Stimulated activated naive CD8-positive, alpha-beta T cell treated with anti-CD3 and anti-CD28 coated beads, Interleukin-15, amount 100 ng/mL, for 72 hours (primary cell): ENCODE data around the gene SLC30A10.
"Not testable (repeated sequence)": the region's sequence is repeated elsewhere in the genome, so short reads cannot be mapped to it uniquely, and the experiment has no call there.

Experiments
- ATAC-seq: fragments of 150-1000 bp; cut with Tn5 transposase; 2 replicates; pipeline ENCODE4 v1.10.0; 2021; ENCODE audit warnings: mild to moderate bottlenecking, moderate library complexity
- DNase-seq, 2 donors: peaks; one replicate each; pipeline ENCODE4 v3.0.0; 2021 to 2022
- H3K27ac Mint-ChIP-seq, 2 donors: one replicate each; pipeline ENCODE4 v1.8.0; 2022; ENCODE audit warnings: mild to moderate bottlenecking in 2 of 2, mixed read lengths in 2 of 2, moderate library complexity in 2 of 2
- H3K27me3 Mint-ChIP-seq: one replicate; pipeline ENCODE4 v1.8.0; 2022; ENCODE audit warnings: mixed read lengths
- H3K4me1 Mint-ChIP-seq: one replicate; pipeline ENCODE4 v1.8.0; 2022; ENCODE audit warnings: mild to moderate bottlenecking, mixed read lengths
- H3K4me3 Mint-ChIP-seq, 2 donors: one replicate each; pipeline ENCODE4 v1.8.0; 2022; ENCODE audit warnings: mild to moderate bottlenecking in 2 of 2, mixed read lengths in 2 of 2, moderate library complexity in 1 of 2
- H3K9me3 Mint-ChIP-seq, 2 donors: one replicate each; pipeline ENCODE4 v1.8.0; 2022; ENCODE audit warnings: mixed read lengths in 2 of 2

SLC30A10 gene

DNA sequence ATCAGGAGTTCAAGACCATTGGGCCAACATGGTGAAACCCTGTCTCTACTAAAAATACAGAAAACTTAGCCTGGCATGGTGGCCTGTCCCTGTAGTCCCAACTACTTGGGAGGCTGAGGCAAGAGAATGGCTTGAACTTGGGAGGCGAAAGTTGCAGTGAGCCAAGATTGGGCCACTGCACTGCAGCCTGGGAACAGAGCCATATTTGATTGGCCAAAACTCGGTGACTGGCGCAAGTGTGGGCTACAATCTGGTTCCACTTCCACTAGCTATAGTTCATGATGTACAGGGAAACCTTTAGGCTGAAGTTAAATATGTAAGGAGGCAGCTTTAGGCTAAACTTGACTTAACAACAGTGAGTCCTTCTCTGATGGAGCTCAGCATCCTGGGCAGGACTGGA lies 20.2 kb downstream of the SLC30A10 start:
- no peak overlapping the region for H3K4me3 Mint-ChIP-seq
- no peaks in the 10 kb centered on the region for H3K9me3 Mint-ChIP-seq
- no peak for DNase-seq
- no peak overlapping the region for H3K27ac Mint-ChIP-seq
- H3K27me3 Mint-ChIP-seq = peaks cover 19% of the 10 kb centered on the region
- no peak for ATAC-seq
- no peaks in the 10 kb centered on the region for H3K4me1 Mint-ChIP-seq

DNA sequence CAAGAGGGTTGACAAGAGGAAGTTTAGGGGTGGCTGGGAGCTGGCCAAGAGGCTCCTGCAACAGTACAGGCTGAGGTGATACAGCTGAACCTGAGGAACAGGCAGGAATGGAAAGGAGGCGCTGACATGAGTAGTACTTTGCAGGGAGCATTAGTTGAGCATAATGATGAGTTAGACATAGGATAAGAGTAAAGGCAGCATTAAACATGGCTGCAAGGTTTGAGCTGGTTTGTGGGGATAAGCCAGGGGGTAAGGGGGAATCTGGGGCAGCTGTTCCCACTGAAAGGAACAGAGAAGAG lies 20.6 kb downstream of the SLC30A10 start:
- Mint-ChIP-seq H3K27me3 (peaks cover 19% of the 10 kb centered on the region), H3K27ac (no peak overlapping the region), H3K4me3 (no peak overlapping the region), H3K9me3 (no peaks in the 10 kb centered on the region), H3K4me1 (no peaks in the 10 kb centered on the region)
- no peak for DNase-seq
- ATAC-seq = no peak

DNA sequence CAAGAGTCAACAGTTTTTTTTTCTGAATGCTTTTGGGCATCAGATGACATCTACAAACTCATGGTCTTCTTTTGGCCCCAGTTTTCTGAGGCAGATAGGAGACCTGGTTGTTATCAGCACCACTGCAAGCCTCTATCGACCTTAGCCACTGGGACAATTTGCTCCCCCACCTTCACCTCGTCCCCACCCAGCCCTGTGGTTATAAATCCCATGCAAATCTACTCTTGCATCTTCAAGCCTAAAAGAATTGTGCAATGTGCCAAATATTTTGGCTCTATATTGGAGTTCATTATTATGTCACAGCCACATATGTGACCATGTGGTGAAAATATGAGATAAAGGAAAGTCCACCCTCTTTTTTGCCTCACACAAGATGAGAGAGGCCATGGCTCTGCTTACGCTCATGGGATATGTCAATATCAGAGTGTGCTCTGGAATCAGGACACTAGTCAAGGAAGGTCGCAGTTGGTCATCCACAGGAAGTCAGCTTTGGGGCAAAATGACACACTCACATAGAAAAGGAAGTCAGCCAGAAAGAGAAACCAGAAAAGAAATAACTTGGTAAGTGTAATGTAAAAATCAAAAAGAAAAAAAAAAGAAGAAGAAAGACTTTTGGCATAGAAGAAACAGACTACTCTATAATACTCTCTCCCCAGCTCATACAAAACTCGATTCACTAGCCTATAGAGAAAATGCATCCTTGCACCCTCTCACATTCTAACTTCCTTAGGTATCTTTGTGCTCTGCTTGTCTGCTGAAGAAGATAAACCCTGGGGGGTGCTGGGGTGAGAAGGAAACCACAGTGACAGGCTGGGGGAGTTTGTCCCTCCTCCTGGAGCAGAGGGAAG lies 21.2 kb downstream of the SLC30A10 start:
- no peak for DNase-seq
- H3K27me3 Mint-ChIP-seq = peaks cover 19% of the 10 kb centered on the region
- H3K4me3 Mint-ChIP-seq = no peak overlapping the region
- no peak overlapping the region for H3K27ac Mint-ChIP-seq
- H3K4me1 Mint-ChIP-seq = no peaks in the 10 kb centered on the region
- H3K9me3 Mint-ChIP-seq = no peaks in the 10 kb centered on the region
- no peak for ATAC-seq

DNA sequence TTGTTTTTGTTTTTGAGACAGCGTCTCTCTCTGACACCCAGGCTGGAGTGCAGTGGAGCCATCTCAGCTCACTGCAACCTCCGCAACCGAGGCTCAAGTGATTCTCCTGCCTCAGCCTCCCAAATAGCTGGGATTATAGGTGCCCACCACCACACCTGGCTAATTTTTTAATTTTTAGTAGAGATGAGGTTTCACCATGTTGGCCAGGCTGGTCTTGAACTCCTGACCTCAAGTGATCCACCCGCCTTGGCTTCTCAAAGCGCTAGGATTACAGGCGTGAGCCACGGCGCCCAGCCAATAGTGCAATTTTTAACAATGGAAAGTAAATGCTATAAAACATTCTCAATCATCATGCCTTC lies 21.8 kb downstream of the SLC30A10 start:
- not testable (repeated sequence) for H3K9me3 Mint-ChIP-seq, H3K4me1 Mint-ChIP-seq, H3K4me3 Mint-ChIP-seq, DNase-seq, H3K27ac Mint-ChIP-seq, ATAC-seq
- peaks cover 19% of the 10 kb centered on the region for H3K27me3 Mint-ChIP-seq

DNA sequence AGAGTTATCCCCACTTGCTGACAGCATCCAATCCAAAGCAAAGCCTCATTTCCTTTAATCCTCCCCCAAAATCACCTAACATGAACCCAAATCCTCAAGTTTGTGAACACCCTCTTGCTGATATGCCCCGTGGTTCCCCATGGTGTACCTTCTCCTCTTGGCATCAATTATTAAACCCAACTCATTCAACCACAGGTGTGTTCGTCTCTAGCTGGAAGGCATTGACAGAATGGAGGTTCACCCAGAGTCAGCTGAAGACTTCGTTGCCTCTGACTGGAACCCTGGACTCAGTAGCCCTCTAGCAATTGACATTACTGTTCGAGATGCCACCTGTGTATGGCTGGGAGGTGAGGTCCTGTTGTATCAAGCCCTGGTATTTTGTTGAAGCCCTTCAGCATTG lies 22.8 kb downstream of the SLC30A10 start:
- no peaks in the 10 kb centered on the region for H3K9me3 Mint-ChIP-seq
- no peak overlapping the region for H3K27ac Mint-ChIP-seq
- no peak overlapping the region for H3K4me3 Mint-ChIP-seq
- H3K4me1 Mint-ChIP-seq = no peaks in the 10 kb centered on the region
- no peak for DNase-seq
- ATAC-seq = no peak
- H3K27me3 Mint-ChIP-seq = peaks cover 19% of the 10 kb centered on the region

DNA sequence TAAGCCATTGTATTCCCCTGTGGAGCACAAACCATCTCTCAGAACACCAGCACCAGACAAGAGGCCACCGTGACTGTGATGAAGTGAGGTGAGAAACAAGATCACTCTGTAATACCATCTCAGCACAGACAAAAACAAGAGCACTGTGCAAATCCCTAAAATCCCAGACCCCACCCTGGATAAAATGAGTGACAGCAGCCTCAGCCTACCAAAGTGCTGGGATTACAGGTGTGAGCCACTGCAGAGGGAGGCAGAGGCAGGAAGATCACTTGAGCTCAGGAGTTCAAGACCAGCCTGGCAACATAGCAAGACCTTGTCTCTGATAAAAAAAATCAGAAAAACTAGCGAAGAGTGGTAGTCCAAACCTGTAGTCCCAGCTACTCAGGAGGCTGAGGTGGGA lies 23.4 kb downstream of the SLC30A10 start:
- Mint-ChIP-seq H3K27me3 (peaks cover 19% of the 10 kb centered on the region), H3K27ac (no peak overlapping the region), H3K9me3 (no peaks in the 10 kb centered on the region), H3K4me1 (no peaks in the 10 kb centered on the region), H3K4me3 (no peak overlapping the region)
- ATAC-seq (no peak), DNase-seq (no peak)

DNA sequence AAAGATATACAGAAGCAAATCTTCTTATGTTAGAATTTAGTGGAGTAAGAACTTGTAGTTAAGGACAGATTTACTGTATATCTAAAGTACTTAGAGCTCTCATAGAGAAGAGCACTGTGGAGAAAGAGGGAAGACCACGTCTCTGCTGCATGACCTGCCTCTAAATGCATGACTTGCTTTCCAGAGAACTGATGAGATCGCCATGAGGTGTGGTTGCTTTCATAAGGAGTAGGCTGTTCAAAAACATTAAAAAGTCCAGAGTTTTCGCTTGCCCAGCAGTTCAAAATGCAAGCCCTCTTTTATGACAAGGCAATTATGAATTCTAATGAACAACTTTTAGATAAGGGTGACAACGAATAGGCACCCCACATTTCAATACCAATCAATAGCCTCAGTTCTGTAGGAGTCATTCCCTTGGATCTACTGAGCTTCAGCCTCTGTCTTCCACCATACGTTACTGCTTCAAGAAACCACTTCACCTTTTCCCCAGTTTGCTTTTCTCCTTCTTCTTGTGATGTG lies 24.9 kb downstream of the SLC30A10 start:
- Mint-ChIP-seq H3K9me3 (no peaks in the 10 kb centered on the region), H3K4me3 (no peak overlapping the region), H3K4me1 (no peaks in the 10 kb centered on the region), H3K27ac (no peak overlapping the region), H3K27me3 (peaks cover 13% of the 10 kb centered on the region)
- ATAC-seq = no peak
- DNase-seq = no peak

DNA sequence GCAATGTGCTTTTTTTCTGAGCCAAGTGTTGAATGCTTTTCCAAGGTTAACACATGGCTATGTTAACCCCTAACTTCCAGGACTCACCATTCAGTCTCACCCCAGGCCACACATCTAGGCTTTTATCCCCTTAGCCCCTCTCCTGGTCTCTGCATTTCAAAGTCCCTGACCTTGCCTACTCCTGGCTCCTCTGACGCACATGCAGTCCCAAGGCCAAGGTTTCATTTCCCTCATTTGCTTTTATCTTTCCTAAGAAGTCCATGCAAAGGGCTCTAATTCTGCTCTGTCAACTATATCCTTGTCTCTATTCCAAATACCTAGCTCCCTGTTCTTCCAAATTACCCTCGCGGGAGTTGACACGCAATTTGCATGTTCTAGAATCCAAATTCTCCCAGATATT lies 25.4 kb downstream of the SLC30A10 start:
- Mint-ChIP-seq H3K27ac (no peak overlapping the region), H3K4me1 (no peaks in the 10 kb centered on the region), H3K4me3 (no peak overlapping the region), H3K27me3 (peaks cover 11% of the 10 kb centered on the region), H3K9me3 (no peaks in the 10 kb centered on the region)
- DNase-seq (no peak), ATAC-seq (no peak)

DNA sequence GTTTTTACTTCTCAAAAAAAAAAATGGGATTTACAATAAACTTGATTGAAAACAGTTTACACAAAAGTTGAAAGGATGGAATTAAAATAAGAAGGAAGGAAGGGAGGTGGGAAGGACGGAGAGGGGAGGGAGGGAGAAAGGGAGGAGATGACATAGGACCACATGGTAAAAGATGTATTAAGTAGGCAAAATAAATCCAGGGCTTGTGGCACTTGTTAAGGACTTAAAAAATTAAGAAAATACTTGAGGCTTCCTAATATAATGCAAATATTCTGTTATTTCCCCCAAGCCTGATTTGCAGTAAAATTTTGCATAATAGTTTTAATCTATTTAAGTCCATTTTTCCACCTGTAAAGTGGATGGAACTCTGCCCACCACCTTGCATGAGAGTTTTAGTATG lies 27.5 kb downstream of the SLC30A10 start:
- no peak overlapping the region for H3K4me3 Mint-ChIP-seq
- ATAC-seq = no peak
- no peaks in the 10 kb centered on the region for H3K27me3 Mint-ChIP-seq
- H3K27ac Mint-ChIP-seq = no peak overlapping the region
- DNase-seq = no peak
- H3K9me3 Mint-ChIP-seq = no peaks in the 10 kb centered on the region
- H3K4me1 Mint-ChIP-seq = no peaks in the 10 kb centered on the region

DNA sequence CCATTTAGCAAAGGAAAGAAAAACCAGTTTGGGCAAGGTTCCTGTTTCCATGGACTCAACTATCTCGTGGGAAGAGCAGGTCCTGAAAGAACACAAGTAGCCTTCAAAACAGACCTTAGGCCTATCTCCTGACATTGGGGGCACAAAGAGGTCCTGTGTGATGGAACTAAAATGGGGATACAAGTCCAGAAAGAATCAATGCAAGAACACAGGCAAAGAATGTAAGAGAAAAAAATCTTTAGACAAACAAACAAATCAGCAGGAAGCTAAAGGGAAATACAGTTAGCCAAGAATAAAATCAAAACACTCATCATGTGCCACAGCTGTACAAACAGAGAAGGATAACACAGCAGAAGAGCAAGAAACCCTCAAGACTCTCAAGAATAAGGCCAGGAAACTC lies 28.2 kb downstream of the SLC30A10 start:
- Mint-ChIP-seq H3K9me3 (peaks cover 0 to 5% of the 10 kb centered on the region in 2 donors), H3K27ac (no peak overlapping the region), H3K4me3 (no peak overlapping the region), H3K27me3 (no peaks in the 10 kb centered on the region), H3K4me1 (no peaks in the 10 kb centered on the region)
- no peak for ATAC-seq
- no peak for DNase-seq

DNA sequence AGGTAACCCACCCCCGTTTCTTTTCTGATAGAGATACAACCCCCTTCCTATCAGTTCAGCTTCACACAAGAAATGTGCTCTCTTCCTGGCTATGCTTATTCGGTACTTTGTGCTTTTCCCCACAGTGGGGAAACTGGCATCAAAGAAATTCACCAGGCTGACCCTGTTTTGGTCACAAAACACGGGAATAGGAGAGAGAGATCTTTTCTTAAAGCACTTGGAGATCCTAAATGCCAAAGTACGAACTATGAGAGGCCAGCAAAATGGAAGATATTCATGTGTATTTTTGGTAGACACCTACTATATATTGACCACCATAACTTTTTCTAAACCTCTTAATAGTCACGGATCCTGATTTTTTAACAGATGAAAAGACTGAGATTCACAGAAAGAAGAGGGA lies 30.0 kb downstream of the SLC30A10 start:
- Mint-ChIP-seq H3K9me3 (peaks cover 0 to 10% of the 10 kb centered on the region in 2 donors), H3K27ac (no peak overlapping the region), H3K4me3 (no peak overlapping the region), H3K4me1 (no peaks in the 10 kb centered on the region), H3K27me3 (no peaks in the 10 kb centered on the region)
- ATAC-seq (no peak), DNase-seq (no peak)

DNA sequence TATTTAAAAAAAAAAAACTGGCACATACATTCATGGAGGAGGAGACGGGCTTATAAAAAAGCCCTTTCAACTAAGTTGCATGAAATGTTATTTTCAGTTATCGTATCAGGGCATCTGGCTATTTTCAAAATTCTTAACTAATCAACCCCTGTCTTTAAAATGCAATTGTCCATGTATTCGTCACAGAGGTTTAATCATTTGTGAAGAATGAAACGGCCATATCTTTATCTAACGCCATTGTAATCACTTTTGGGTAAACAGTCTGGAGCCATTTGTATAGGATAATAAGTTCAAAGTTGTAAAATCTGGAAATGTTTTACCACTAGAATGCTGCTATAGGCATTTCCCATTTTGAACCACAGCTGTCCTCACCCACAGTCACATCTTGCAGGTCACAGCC lies 30.4 kb downstream of the SLC30A10 start:
- Mint-ChIP-seq H3K27me3 (no peaks in the 10 kb centered on the region), H3K4me1 (no peaks in the 10 kb centered on the region), H3K4me3 (no peak overlapping the region), H3K9me3 (peaks cover 0 to 12% of the 10 kb centered on the region in 2 donors), H3K27ac (no peak overlapping the region)
- no peak for ATAC-seq
- DNase-seq = no peak

DNA sequence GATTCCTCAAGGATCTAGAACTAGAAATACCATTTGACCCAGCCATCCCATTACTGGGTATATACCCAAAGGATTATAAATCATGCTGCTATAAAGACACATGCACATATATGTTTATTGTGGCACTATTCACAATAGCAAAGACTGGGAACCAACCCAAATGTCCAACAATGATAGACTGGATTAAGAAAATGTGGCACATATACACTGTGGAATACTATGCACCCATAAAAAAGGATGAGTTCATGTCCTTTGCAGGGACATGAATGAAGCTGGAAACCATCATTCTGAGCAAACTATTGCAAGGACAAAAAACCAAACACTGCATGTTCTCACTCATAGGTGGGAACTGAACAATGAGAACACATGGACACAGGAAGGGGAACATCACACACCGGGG lies 36.1 kb downstream of the SLC30A10 start:
- ATAC-seq, H3K4me1 Mint-ChIP-seq, DNase-seq, H3K4me3 Mint-ChIP-seq, H3K27ac Mint-ChIP-seq: not testable (repeated sequence)
- Mint-ChIP-seq H3K27me3 (peaks cover 11% of the 10 kb centered on the region), H3K9me3 (peaks cover 15 to 19% of the 10 kb centered on the region in 2 donors)

DNA sequence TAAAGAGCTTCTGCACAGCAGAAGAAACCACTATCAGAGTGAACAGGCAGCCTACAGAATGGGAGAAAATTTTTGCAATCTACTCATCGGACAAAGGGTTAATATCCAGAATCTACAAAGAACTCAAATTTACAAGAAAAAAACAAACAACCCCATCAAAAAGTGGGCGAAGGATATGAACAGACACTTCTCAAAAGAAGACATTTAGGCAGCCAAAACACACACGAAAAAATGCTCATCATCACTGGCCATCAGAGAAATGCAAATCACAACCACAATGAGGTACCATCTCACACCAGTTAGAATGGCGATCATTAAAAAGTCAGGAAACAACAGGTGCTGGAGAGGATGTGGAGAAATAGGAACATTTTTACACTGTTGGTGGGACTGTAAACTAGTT lies 36.5 kb downstream of the SLC30A10 start:
- not testable (repeated sequence) for DNase-seq, ATAC-seq, H3K4me3 Mint-ChIP-seq, H3K27ac Mint-ChIP-seq, H3K4me1 Mint-ChIP-seq
- H3K27me3 Mint-ChIP-seq = peaks cover 16% of the 10 kb centered on the region
- H3K9me3 Mint-ChIP-seq = peaks cover 19% of the 10 kb centered on the region in 2 donors

DNA sequence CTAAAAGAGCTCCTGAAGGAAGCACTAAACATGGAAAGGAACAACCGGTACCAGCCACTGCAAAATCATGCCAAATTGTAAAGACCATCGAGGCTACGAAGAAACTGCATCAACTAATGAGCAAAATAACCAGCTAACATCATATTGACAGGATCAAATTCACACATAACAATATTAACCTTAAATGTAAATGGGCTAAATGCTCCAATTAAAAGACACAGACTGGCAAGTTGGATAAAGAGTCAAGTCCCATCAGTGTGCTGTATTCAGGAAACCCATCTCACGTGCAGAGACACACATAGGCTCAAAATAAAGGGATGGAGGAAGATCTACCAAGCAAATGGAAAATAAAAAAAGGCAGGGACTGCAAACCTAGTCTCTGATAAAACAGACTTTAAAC lies 39.7 kb downstream of the SLC30A10 start:
- not testable (repeated sequence) for DNase-seq, ATAC-seq, H3K27ac Mint-ChIP-seq, H3K4me3 Mint-ChIP-seq, H3K4me1 Mint-ChIP-seq
- Mint-ChIP-seq H3K9me3 (peaks cover 9 to 27% of the 10 kb centered on the region in 2 donors), H3K27me3 (peaks cover 24% of the 10 kb centered on the region)

DNA sequence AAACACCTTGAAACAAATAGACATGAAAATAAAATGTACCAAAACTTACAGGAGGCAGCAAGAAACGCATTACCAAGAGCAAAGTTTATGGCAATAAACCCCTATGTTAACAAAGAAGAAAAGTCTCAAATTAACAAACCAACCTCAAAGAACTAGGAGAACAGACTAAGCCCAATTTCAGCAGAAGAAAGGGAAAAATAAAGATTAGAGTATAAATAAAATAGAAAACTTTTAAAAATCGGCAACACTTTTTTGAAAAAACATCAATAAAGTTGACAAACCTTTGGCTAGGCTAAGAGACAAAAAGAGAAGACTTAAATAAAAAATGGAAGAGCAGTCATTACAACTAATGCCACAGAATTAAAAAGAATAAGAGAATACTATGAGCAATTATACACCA lies 42.7 kb downstream of the SLC30A10 start:
- H3K9me3 Mint-ChIP-seq = peaks cover 4 to 27% of the 10 kb centered on the region in 2 donors
- ATAC-seq (no peak), DNase-seq (no peak)
- H3K4me1 Mint-ChIP-seq = no peaks in the 10 kb centered on the region
- no peak overlapping the region for H3K27ac Mint-ChIP-seq
- H3K4me3 Mint-ChIP-seq = no peak overlapping the region
- H3K27me3 Mint-ChIP-seq = peaks cover 30% of the 10 kb centered on the region
